Cortex of kidney (tissue), 1 donor: Measurements from ENCODE around the gene TRIM8.
"Not testable (repeated sequence)": the region's sequence is repeated elsewhere in the genome, so short reads cannot be mapped to it uniquely, and the experiment has no call there.

ENCODE experiments used
- DNase-seq: peaks from one replicate; lab custom pipeline; 2025; lab: John Stamatoyannopoulos, UW

The TRIM8 gene

GRCh38 chr10:102670871-102671434 lies 26.7 kb downstream of the TRIM8 start:
- DNase-seq, result no peak

GRCh38 chr10:102673236-102673818 lies 29.0 kb downstream of the TRIM8 start:
- DNase-seq, result no peak

DNA sequence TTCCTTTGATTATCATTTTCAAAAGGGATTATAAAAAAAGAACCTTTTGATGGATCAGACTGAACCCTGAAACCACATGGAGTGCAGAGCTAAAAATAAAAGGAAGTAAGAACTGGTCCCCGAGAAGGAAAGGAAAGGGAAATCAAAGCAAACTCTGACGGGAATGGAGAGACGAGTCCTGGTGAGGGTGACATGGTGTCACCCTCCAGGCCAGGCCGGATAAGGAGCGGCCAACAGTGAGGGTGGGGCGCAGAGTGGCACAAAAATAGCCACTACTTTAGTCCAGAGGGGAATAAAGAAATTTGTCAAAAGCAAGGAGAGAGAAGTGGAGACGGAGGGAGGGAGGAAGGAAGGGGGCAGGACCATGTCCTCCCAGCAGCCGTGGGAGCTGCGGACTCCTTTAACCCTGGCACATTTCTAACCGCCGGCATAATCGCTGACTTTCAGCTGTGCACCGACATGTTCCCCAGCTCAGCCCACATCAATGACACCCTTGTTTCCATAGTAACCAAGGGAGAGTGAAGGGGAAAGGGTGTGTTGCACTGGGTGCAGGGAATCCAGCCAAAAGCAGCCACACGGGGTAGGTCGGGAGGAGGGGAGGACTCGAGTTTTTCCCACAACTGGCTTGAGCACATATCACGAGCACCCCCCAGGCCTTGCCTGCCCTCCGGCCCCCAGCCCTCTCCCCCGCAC lies 29.7 kb downstream of the TRIM8 start:
- DNase-seq, result no peak

GRCh38 chr10:102674566-102674965 lies 30.3 kb downstream of the TRIM8 start:
- no peak for DNase-seq

DNA sequence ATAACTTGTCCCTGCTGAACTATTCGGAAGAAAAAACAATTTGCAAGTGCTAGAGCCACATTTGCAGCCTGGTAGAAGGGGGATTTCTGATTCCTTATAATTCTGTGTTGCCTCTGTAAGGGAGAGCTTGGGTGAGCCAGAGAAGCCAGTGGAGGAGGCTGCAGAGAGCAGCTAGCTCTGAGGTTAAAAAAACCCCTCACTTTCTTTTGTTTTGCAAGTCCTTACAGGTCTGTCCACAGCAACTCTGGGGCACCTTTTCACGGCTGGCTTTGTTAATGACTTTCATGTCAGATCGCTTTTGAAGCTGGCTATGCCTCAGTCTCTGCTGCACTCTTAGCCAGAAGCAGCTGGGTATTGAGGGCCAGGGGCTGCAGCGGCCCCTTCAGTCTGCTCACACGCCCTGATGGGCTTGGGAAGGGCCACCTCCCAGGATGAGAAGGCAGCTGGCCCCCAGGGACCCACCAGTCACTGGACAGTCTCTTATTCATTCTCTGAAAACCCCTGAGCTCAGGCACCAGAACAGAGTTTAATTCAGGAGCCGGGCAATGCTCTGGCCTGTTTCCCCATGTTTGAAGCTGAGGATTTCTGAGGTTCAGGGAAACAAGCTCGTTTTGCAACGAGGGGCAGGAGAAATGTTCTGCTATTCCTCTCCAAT lies 30.9 kb downstream of the TRIM8 start:
- no peak for DNase-seq

GRCh38 chr10:102675666-102676533 lies 31.6 kb downstream of the TRIM8 start:
- no peak for DNase-seq

GRCh38 chr10:102676534-102677315 lies 32.4 kb downstream of the TRIM8 start:
- DNase-seq, result no peak

DNA sequence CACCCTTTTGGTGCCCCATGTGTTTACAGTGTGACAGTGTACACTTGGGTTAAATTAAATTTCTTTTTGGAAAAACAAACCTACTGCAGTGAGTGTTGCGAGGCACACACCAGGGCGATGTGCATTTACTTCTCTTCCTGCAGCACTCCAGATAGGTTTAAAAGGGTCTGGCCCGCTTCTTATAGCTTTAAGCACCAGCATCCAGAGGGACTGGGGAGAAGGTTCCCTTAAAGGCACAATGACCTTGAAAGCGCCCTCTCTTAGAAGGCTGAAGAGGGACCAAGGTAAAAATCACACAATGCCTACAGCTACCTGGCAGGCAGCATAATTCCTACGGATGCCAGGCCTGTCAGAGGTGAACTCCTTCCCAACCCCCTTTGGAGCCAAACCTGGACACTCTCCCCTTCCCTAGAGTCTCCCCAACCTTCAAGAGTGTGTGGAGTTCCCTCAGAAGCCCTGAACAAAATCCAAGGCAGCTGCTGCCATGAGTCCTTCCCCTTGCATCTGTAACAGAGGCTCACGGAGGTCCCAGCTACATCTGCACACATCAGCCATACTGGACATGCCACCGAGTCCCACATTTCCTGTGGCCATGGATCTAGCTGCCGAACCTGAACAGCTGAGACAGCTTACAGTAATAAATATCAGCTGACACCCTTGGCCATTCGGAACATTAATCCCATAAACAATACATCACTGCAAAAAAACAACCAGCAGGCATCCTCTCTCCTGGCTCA lies 33.2 kb downstream of the TRIM8 start:
- DNase-seq, result no peak

DNA sequence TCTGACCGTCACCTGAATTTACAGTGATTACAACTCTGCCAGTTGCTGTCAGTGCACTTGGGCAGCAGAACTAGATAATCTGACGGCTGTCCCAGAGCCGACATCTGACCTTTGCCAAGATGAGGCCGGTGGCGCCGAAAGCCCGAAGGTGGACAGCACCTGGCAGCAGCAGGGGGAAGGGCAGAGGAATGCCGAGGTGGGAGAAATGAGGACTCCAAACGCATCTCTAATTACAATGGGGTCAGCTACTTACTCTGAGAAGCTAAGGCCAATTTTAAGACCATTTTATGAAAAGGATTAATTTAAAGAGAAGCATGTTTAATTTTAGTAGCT lies 33.8 kb downstream of the TRIM8 start:
- DNase-seq, result no peak

DNA sequence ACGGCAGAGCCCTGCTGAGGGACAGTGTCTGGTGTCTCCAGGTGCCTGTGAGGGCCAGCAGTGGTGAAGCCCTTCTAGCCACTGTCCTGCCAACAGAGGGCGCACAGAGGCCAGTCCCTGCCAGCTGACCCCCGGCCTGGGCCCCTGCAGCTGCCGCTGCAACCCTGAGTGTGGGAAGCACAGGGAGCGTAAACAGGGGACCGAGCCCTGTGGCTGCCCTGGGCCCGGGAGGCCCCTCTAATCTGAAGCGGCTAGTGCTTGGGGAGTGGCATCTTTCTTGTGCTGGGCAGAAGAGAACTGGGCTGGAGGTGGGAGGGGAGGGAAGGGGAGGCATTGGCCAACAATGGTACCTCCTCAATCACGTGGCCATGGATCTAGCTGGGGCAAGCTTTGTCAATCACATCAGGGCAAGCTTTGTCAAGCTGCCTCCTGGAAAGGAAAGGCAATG lies 34.6 kb downstream of the TRIM8 start:
- DNase-seq, result no peak

DNA sequence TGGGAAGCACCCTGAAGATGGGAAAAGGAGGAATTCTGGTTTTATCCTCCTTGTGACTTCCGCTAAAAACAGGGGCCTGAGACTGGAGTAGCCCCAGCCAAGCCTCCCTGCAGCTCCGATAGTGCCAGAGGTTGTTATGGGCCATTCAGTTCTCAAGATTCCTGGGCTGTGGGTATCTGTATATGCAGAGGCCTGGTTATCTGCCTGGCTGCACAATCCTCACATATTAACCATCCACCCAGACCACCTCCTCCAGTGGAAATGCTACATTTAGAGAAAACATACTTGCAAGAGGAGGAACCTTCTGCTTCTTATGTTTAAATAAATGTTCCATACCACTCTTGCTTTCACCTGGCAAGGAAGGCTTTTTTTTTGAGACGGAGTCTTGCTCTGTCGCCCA lies 35.3 kb downstream of the TRIM8 start:
- DNase-seq, result no peak

- no peak for DNase-seq
These were observed 37.4 kb downstream of the TRIM8 start for GRCh38 chr10:102681696-102682095.

- no peak for DNase-seq
These were observed 38.1 kb downstream of the TRIM8 start for GRCh38 chr10:102682416-102682815.

- no peak for DNase-seq
These were observed 38.7 kb downstream of the TRIM8 start for GRCh38 chr10:102682981-102683380.

DNA sequence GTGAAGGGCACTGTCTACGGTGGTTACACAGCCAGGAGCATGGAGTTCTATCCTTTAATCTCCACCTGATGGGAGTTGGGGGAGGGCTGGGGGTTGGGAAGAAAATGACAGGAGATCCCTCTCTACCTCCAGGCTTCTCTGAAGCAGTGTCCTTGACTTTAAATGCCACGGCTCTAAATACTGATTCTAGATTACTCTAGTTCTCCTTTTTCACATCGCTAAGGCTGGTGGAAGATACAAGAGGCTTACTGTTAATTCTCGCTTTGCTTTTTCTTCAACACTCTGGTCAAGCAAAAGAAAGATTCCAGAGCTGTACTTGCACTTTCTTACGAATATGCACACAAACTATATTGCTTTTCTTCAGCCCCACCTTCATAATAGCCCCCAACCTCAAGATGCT lies 39.5 kb downstream of the TRIM8 start:
- no peak for DNase-seq

DNA sequence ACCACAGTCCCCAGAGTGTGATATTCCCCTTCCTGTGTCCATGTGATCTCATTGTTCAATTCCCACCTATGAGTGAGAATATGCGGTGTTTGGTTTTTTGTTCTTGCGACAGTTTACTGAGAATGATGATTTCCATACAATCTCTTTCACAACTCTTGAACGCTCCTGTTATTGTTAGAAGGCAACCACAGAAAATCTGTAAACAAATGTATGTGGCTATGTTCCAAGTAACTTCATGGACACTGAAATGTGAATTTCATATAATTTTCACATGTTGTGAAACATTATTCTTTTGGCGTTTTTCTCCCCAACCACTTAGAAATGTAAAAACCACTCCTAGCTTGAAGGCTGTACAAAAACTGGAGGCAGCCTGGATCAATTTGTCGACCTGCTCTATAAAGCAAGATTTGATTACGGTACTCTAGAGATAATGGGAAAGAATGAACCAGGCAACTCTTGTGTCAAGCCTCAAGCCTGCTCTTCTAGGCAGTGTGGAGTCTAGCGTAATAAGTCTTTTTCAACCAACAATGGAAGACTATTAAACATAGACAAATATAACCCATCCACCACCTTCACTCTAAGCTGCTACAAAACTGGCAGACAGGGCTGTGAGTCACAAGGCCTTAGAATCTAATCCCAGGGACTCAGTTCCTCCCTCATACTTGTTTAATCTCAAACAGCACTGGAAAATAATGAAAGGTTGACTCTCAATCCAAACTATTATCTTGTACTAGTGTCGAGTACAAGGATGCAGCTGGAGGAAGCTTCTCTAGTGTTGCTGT lies 47.2 kb downstream of the TRIM8 start:
- DNase-seq, result no peak

- DNase-seq, result not testable (repeated sequence)
These were observed 51.1 kb downstream of the TRIM8 start for GRCh38 chr10:102695401-102695800.

DNA sequence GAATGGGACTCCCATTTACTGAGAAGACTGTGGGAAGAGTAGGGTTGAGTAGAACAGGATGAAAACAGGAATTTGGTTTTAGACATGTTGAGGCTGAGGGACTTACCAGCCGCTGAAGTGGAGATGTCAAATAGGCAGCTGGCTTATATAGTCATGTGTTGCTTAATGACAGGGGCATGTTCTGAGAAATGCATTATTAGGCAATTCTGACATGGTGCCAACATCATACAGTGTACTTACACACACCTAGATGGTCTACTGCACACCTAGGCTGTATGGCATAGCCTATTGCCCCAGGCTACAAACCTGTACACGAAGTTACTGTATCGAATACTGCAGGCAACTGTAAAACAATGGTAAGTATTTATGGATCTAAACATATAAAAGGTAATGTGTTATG lies 52.5 kb downstream of the TRIM8 start:
- no peak for DNase-seq

DNA sequence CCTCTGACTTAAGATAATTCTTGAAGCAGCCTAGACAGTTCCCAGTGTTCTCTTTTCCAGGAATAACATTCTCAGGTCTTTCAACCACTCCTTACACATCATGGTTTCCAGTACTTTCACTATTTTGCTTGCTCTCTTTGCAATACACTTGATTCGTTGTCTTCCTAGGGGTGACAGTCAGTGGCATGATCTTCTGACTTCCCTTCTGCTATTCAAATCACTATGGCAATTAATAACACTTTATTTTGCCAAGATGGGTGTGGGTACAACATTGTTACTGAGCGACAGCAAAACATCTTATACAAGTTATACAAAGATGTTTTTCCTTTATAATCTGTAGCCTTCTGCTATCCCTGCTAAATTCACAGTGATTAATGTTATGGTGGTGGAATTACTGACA lies 54.6 kb downstream of the TRIM8 start:
- no peak for DNase-seq

DNA sequence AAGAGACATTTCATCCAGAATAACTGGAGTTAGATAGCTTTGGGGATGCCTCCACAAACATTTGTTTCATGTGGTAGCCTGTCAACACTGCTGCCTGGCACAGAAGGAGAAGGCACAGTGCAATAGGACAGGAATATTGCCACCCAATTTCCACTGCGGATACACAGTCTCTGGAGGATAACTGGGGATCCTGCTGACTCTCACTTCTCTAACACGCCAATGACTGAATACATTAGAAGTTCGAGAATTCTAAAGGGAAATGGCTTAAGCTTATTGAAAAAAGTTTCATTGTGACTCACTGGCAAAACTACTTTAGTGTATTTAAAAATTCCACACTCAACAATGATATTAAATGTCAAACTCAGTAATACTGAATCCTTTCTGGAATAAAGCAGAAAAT lies 57.0 kb downstream of the TRIM8 start:
- DNase-seq, result no peak
